Measurements from ENCODE around the gene TRAF4. TPM values are rescaled to one million over a fixed set of nuclear protein-coding genes. Genes with fewer than 3 reads are reported as not detected.

Gene TRAF4
- total and polyA plus RNA-seq, 9 of the 15 experiments (the other 6 are each of a cell fraction or from before 2014, with no cell fraction given), result 2.4 to 147 (median 72.4) TPM

GRCh38 chr17:28726627-28727491 is 17.0 kb upstream of the TRAF4 start (continued):
- TF ChIP-seq CREB3L1 (IDR thresholded peaks at IDR 0.05; ENCODE audit: borderline replicate concordance, low read depth), result peak; percentile 17; the same call in 1 of the 2 replicates
- no peak for TF ChIP-seq ZNF830 (CRISPR knock-in tag; IDR thresholded peaks at IDR 0.05)
- 0 out of 2 replicates have a peak, but pooled peaks have one; percentile 19 for TF ChIP-seq SREBF2 (CRISPR knock-in tag; IDR thresholded peaks at IDR 0.05)
- TF ChIP-seq KAT7 (CRISPR knock-in tag; IDR thresholded peaks at IDR 0.05; ENCODE audit: borderline replicate concordance), result peak; percentile 88; the same call in 1 of the 2 replicates
- TF ChIP-seq ZNF263 (CRISPR knock-in tag; IDR thresholded peaks at IDR 0.05; ENCODE audit: borderline replicate concordance), result peak; percentile 68; the same call in 1 of the 2 replicates
- no peak for TF ChIP-seq PTRF (tag; IDR thresholded peaks at IDR 0.05)
- no peak for TF ChIP-seq ZNF165 (CRISPR knock-in tag; IDR thresholded peaks at IDR 0.05; ENCODE audit: borderline replicate concordance)
- no peak for TF ChIP-seq FOXJ2 (tag; IDR thresholded peaks at IDR 0.05)
- TF ChIP-seq BHLHE40 (IDR thresholded peaks at IDR 0.05; ENCODE audit: low read length), result peak; percentile 64
- TF ChIP-seq ZBTB17 (CRISPR knock-in tag; IDR thresholded peaks at IDR 0.05), result no peak
- peak; percentile 98 for TF ChIP-seq ARID2 (IDR thresholded peaks at IDR 0.05)
- TF ChIP-seq ID3 (CRISPR knock-in tag; IDR thresholded peaks at IDR 0.05), result no peak
- no peak for TF ChIP-seq ID3 (tag; IDR thresholded peaks at IDR 0.05)

All from K562 (cell line).